IMR-90 (cell line): ENCODE data around the gene CLCA1.

Experiments used
- BHLHE40 ChIP-seq: fragments of 150-350 bp; IDR thresholded peaks from 2 replicates; pipeline ENCODE4 v1.6.1; 2016; ENCODE audit warnings: mild to moderate bottlenecking, low read depth, low read length
- CTCF ChIP-seq: conservative IDR thresholded peaks from 2 replicates; pipeline ENCODE4 v1.5.1; 2012; ENCODE audit warnings: mild to moderate bottlenecking, low read depth, low read length, improper control_type of control experiment
- ELK1 ChIP-seq: fragments of 150-350 bp; IDR thresholded peaks from 2 replicates; pipeline ENCODE4 v1.6.1; 2016; ENCODE audit warnings: low read depth, mild to moderate bottlenecking, low read length, moderate library complexity, borderline replicate concordance
- MXI1 ChIP-seq: IDR thresholded peaks from 2 replicates; pipeline ENCODE4 v1.6.1; 2012; ENCODE audit warnings: low read depth, mild to moderate bottlenecking, low read length, moderate library complexity, borderline replicate concordance
- POLR2A ChIP-seq: IDR thresholded peaks from 2 replicates; pipeline ENCODE4 v1.6.1; 2012; ENCODE audit warnings: mild to moderate bottlenecking, low read depth, low read length
- RCOR1 ChIP-seq: IDR thresholded peaks from 2 replicates; pipeline ENCODE4 v1.6.1; 2012; ENCODE audit warnings: mild to moderate bottlenecking, low read length, improper control_type of control experiment; ENCODE audit not compliant: insufficient replicate concordance
- RFX5 ChIP-seq: IDR thresholded peaks from 2 replicates; pipeline ENCODE4 v1.8.0; 2012; ENCODE audit warnings: low read depth, mild to moderate bottlenecking, low read length, moderate library complexity
- USF2 ChIP-seq: fragments of 150-350 bp; IDR thresholded peaks from 2 replicates; pipeline ENCODE4 v1.6.1; 2017; ENCODE audit warnings: mild to moderate bottlenecking, antibody characterized with exemption, low read length, low read depth

- TF ChIP-seq CTCF (no peak), POLR2A (no peak), BHLHE40 (no peak), ELK1 (no peak), USF2 (no peak), RFX5 (no peak), RCOR1 (no peak), MXI1 (no peak)
Observed at GRCh38 chr1:86453664-86454063, 15.1 kb upstream of the CLCA1 start.
